Endodermal cell (in vitro differentiated cells): ENCODE data around the gene UTP18. TPM values are rescaled to one million over a fixed set of nuclear protein-coding genes. Genes with fewer than 3 reads are reported as not detected.
"Not testable (repeated sequence)": the region's sequence is repeated elsewhere in the genome, so short reads cannot be mapped to it uniquely, and the experiment has no call there.

Experiments
- DNase-seq: peaks from one replicate; pipeline ENCODE4 v3.0.0-alpha.2; 2017
- H3K27ac ChIP-seq: 2 replicates; pipeline ENCODE4 v1.5.1; 2013; ENCODE audit warnings: mild to moderate bottlenecking, low read depth, low read length, moderate library complexity
- H3K27me3 ChIP-seq: 2 replicates; pipeline ENCODE4 v1.6.1; 2013; ENCODE audit warnings: mild to moderate bottlenecking, low read length, moderate library complexity; ENCODE audit not compliant: insufficient read depth, control insufficient read depth, poor library complexity, severe bottlenecking
- H3K36me3 ChIP-seq: 2 replicates; pipeline ENCODE4 v1.7.0; 2013; ENCODE audit warnings: mild to moderate bottlenecking, low read length, moderate library complexity; ENCODE audit not compliant: control insufficient read depth, insufficient read depth
- H3K4me1 ChIP-seq: one replicate; pipeline ENCODE4 v1.7.0; 2013; ENCODE audit warnings: low read length; ENCODE audit not compliant: control insufficient read depth, insufficient read depth
- H3K4me3 ChIP-seq: 2 replicates; pipeline ENCODE4 v1.5.1; 2013; ENCODE audit warnings: mild to moderate bottlenecking, low read length, moderate library complexity
- H3K9ac ChIP-seq: 2 replicates; pipeline ENCODE4 v1.6.1; 2013; ENCODE audit warnings: mild to moderate bottlenecking, low read length, moderate library complexity; ENCODE audit not compliant: poor library complexity, severe bottlenecking; ENCODE audit errors: extremely low read depth
- H3K9me3 ChIP-seq: 2 replicates; pipeline ENCODE4 v1.6.1; 2013; ENCODE audit warnings: mild to moderate bottlenecking, low read length, moderate library complexity; ENCODE audit not compliant: control insufficient read depth
- H3K27ac Mint-ChIP-seq: 2 replicates; pipeline ENCODE4 v1.8.0; 2020; ENCODE audit warnings: mixed read lengths
- H3K27me3 Mint-ChIP-seq: 2 replicates; pipeline ENCODE4 v1.8.0; 2021; ENCODE audit warnings: mild to moderate bottlenecking, mixed read lengths; ENCODE audit not compliant: insufficient read depth
- H3K36me3 Mint-ChIP-seq: 2 replicates; pipeline ENCODE4 v1.8.0; 2020; ENCODE audit warnings: low read depth, mixed read lengths
- H3K4me1 Mint-ChIP-seq: 2 replicates; pipeline ENCODE4 v1.8.0; 2020; ENCODE audit warnings: mixed read lengths
- H3K4me3 Mint-ChIP-seq: 2 replicates; pipeline ENCODE4 v1.8.0; 2020; ENCODE audit warnings: mild to moderate bottlenecking, moderate library complexity, mixed read lengths
- H3K9me3 Mint-ChIP-seq: 2 replicates; pipeline ENCODE4 v1.8.0; 2020; ENCODE audit warnings: mild to moderate bottlenecking, mixed read lengths
- CTCF ChIP-seq: fragments of 200-600 bp; sonication (generic); conservative IDR thresholded peaks from 2 replicates; pipeline ENCODE4 v1.5.0; 2021; ENCODE audit warnings: antibody characterized with exemption, mild to moderate bottlenecking
- WGBS, 2 experiments: methylation state at CpG; one replicate each; pipeline versions ENCODE4 v1.1.5 to v1.1.7; 2013; ENCODE audit warnings: missing lambda C conversion rate in 2 of 2, mixed read lengths in 1 of 2; ENCODE audit not compliant: insufficient coverage in 1 of 2, insufficient read length in 1 of 2; 5-methylcytosine and 5-hydroxymethylcytosine counted together
- total RNA-seq, 2 donors: library from RNA; stranded (reverse); fragmentation: NEBNext Ultra II Directional in 1 of 2; extraction: Animal tissue kit (Norgen Biotek cat#: 25700) in 1 of 2; gene quantifications; 2 replicates in 1 of 2; 3 replicates in 1 of 2; pipeline ENCODE4 v1.2.1, GENCODE V29; 2021

Gene UTP18
- total RNA-seq, 2 donors from 2014 or later, result 52.3 to 68.7 TPM

- peaks cover 90% of the 10 kb centered on the region for H3K36me3 ChIP-seq
- 99 to 100% methylated on average over 2 of the region's 2 CpGs for WGBS, 2 experiments
- no peak overlapping the region for H3K4me3 ChIP-seq
- H3K4me1 ChIP-seq, result no peaks in the 10 kb centered on the region
- no peak overlapping the region for H3K9ac ChIP-seq
- no peak for TF ChIP-seq CTCF
- H3K9me3 ChIP-seq, result no peaks in the 10 kb centered on the region
- no peak overlapping the region for H3K27ac ChIP-seq
- Mint-ChIP-seq H3K4me3 (no peak overlapping the region), H3K9me3 (peaks cover 5% of the 10 kb centered on the region), H3K27me3 (no peaks in the 10 kb centered on the region), H3K4me1 (peaks cover 5% of the 10 kb centered on the region), H3K36me3 (peaks cover 67% of the 10 kb centered on the region), H3K27ac (no peak overlapping the region)
- no peak for DNase-seq
- H3K27me3 ChIP-seq, result no peaks in the 10 kb centered on the region
Measured at GRCh38 chr17:51289696-51290111, 29.4 kb downstream of the UTP18 start.

- not testable (repeated sequence) for H3K27ac Mint-ChIP-seq, H3K4me1 ChIP-seq, H3K9me3 Mint-ChIP-seq, H3K27me3 ChIP-seq, H3K9me3 ChIP-seq, H3K27ac ChIP-seq, H3K4me3 ChIP-seq, H3K4me1 Mint-ChIP-seq, H3K27me3 Mint-ChIP-seq, H3K9ac ChIP-seq, H3K4me3 Mint-ChIP-seq, DNase-seq
- H3K36me3 ChIP-seq, result peaks cover 71% of the 10 kb centered on the region
- peaks cover 54% of the 10 kb centered on the region for H3K36me3 Mint-ChIP-seq
- 100% methylated on average over 1 to 2 of the region's 2 CpGs for WGBS, 2 experiments
Measured at GRCh38 chr17:51294338-51294737, 34.0 kb downstream of the UTP18 start.

- no peaks in the 10 kb centered on the region for H3K27me3 ChIP-seq
- 64 to 88% methylated on average over 4 to 10 of the region's 10 CpGs for WGBS, 2 experiments
- no peak overlapping the region for H3K9ac ChIP-seq
- Mint-ChIP-seq H3K4me3 (no peak overlapping the region), H3K27me3 (no peaks in the 10 kb centered on the region), H3K4me1 (peaks cover 20% of the 10 kb centered on the region), H3K27ac (peak overlapping the region; percentile 7), H3K36me3 (peaks cover 28% of the 10 kb centered on the region), H3K9me3 (peaks cover 9% of the 10 kb centered on the region)
- no peak overlapping the region for H3K4me3 ChIP-seq
- TF ChIP-seq CTCF, result peak; percentile 89
- no peaks in the 10 kb centered on the region for H3K9me3 ChIP-seq
- DNase-seq, result peak; percentile 66
- no peaks in the 10 kb centered on the region for H3K4me1 ChIP-seq
- H3K36me3 ChIP-seq, result peaks cover 37% of the 10 kb centered on the region
- H3K27ac ChIP-seq, result no peak overlapping the region
Measured at GRCh38 chr17:51298508-51299371, 38.4 kb downstream of the UTP18 start.
